Activated CD4-positive, alpha-beta T cell treated with anti-CD3 and anti-CD28 coated beads, Interleukin-2, amount 50 U/mL, for 48 hours (primary cell): ENCODE measurements around the gene HK3.

Source experiments
- DNase-seq, 2 experiments: peaks; one replicate each; pipeline ENCODE4 v3.0.0-alpha.2; 2020

The HK3 gene

GRCh38 chr5:176868126-176868525, 31.0 kb downstream of the HK3 start:
- no peak for DNase-seq

GRCh38 chr5:176866707-176867310, 32.3 kb downstream of the HK3 start:
- no peak for DNase-seq

- no peak for DNase-seq
These were observed 33.2 kb downstream of the HK3 start for GRCh38 chr5:176865964-176866363.

GRCh38 chr5:176864755-176865154, 34.4 kb downstream of the HK3 start:
- no peak for DNase-seq

GRCh38 chr5:176863765-176864098, 35.4 kb downstream of the HK3 start:
- DNase-seq: no peak

- DNase-seq: no peak
These were observed 35.9 kb downstream of the HK3 start for GRCh38 chr5:176863041-176863764.

GRCh38 chr5:176862330-176862995, 36.7 kb downstream of the HK3 start:
- no peak for DNase-seq

GRCh38 chr5:176861276-176861675, 37.9 kb downstream of the HK3 start:
- no peak for DNase-seq

- no peak for DNase-seq
These were observed 38.8 kb downstream of the HK3 start for GRCh38 chr5:176860381-176860780.

GRCh38 chr5:176859916-176860315, 39.2 kb downstream of the HK3 start:
- DNase-seq: no peak

- DNase-seq: no peak
These were observed 41.3 kb downstream of the HK3 start for GRCh38 chr5:176857894-176858273.

GRCh38 chr5:176857216-176857893, 41.8 kb downstream of the HK3 start:
- no peak for DNase-seq

- no peak for DNase-seq
These were observed 42.4 kb downstream of the HK3 start for GRCh38 chr5:176856746-176857145.

GRCh38 chr5:176855598-176855997, 43.5 kb downstream of the HK3 start:
- DNase-seq: no peak

- DNase-seq: no peak
These were observed 45.0 kb downstream of the HK3 start for GRCh38 chr5:176854164-176854563.

GRCh38 chr5:176853151-176853778, 45.9 kb downstream of the HK3 start:
- DNase-seq: no peak

GRCh38 chr5:176851871-176852658, 47.1 kb downstream of the HK3 start:
- DNase-seq: no peak

GRCh38 chr5:176851380-176851779, 47.8 kb downstream of the HK3 start:
- DNase-seq: no peak

GRCh38 chr5:176850371-176851245, 48.5 kb downstream of the HK3 start:
- DNase-seq: no peak

- DNase-seq: no peak
These were observed 49.4 kb downstream of the HK3 start for GRCh38 chr5:176849611-176850227.

GRCh38 chr5:176848651-176849050, 50.5 kb downstream of the HK3 start:
- no peak for DNase-seq
